ENCODE data around the gene RPS6KB1. TPM values are rescaled to one million over a fixed set of nuclear protein-coding genes. Genes with fewer than 3 reads are reported as not detected.

RPS6KB1 gene
- total and polyA plus RNA-seq, 8 donors, result 26.4 to 55.6 (median 43.0) TPM

- no peaks in the 10 kb centered on the region for H3K27me3 ChIP-seq
- no peaks in the 10 kb centered on the region for H3K9me3 ChIP-seq
- intact Hi-C loops (cut with DNase I), result no loop called here
- H3K27ac ChIP-seq, result no peak overlapping the region
- peaks cover 0 to 43% of the 10 kb centered on the region in 2 donors for H3K36me3 ChIP-seq
- H3K4me1 ChIP-seq, result peaks cover 6 to 13% of the 10 kb centered on the region in 2 donors
- ATAC-seq (no peak), DNase-seq (no peak)
- no peak overlapping the region for H3K4me3 ChIP-seq
- TF ChIP-seq, protein P1, sequence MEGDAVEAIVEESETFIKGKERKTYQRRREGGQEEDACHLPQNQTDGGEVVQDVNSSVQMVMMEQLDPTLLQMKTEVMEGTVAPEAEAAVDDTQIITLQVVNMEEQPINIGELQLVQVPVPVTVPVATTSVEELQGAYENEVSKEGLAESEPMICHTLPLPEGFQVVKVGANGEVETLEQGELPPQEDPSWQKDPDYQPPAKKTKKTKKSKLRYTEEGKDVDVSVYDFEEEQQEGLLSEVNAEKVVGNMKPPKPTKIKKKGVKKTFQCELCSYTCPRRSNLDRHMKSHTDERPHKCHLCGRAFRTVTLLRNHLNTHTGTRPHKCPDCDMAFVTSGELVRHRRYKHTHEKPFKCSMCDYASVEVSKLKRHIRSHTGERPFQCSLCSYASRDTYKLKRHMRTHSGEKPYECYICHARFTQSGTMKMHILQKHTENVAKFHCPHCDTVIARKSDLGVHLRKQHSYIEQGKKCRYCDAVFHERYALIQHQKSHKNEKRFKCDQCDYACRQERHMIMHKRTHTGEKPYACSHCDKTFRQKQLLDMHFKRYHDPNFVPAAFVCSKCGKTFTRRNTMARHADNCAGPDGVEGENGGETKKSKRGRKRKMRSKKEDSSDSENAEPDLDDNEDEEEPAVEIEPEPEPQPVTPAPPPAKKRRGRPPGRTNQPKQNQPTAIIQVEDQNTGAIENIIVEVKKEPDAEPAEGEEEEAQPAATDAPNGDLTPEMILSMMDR (IDR thresholded peaks at IDR 0.05), result no peak
Measured at GRCh38 chr17:59888145-59888750, 4.7 kb upstream of the RPS6KB1 start.

DNA sequence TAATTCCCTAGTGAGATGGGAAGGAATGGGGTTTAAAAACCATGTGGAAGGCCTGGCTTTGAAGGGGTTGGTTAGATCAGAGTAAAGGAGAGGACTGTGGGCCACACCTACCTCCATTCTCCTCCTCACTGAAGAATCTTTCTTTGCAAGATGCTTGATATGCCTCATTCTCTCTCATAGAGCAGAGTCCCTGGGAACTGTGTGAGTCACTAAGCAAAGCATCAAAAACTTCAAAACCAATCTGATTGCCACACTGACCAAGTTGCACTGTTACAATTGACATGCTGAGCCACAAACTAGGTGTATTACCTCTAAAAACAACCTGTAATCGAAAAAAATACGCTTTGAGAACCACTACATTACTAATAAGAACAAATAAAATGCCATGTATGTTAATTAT is 2.2 kb upstream of the RPS6KB1 start:
- intact Hi-C loops (cut with DNase I), result no loop called here
- no peak for ATAC-seq

DNA sequence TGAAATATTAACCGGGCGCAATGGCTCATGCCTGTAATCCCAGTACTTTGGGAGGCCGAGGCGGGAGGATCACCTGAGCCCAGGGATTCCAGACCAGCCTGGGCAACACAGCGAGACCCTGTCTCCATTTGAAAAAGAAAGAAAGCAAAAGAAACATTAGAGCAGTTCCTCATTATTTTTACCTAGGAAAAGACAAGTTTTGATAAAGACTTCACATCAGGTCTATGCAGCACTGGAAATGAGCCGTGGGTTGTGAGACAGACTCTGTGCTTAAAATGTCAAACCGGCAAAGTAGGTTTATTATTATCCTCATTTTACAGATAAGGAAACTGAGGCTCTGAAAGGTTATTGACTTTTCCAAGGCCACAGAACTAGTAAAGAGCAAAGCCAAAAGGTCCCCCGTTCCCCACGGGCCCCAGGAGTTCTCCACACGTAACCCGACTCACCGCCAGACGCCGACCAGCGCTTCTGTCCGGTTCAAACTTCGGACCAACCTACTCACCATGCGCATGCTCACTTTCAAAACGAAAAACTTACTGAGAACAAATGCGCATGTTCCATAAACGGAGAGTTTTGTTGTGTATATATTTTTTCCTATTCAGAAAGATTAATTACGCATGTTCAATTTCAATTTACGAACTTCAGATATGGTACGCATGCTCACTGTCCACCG is 534 bp upstream of the RPS6KB1 start:
- Histone ChIP-seq H3K4me1 (peaks cover 15 to 49% of the 10 kb centered on the region in 2 donors), H3K27ac (peak overlapping the region; percentile 72 to 86), H3K4me3 (peak overlapping the region; percentile 48 to 89), H3K9me3 (no peaks in the 10 kb centered on the region), H3K36me3 (peaks cover 0 to 22% of the 10 kb centered on the region in 2 donors), H3K27me3 (no peaks in the 10 kb centered on the region)
- TF ChIP-seq, protein P1 (IDR thresholded peaks at IDR 0.05), result peak in 1 of 2 donors; percentile 22
- DNase-seq (peak in 2 of 4 donors; percentile 31 to 84), ATAC-seq (peak; percentile 75)
- intact Hi-C loops (cut with DNase I), result no loop called here

More for the DNA sequence above, 2.2 kb upstream of the RPS6KB1 start:
- no peak for DNase-seq
- no peak overlapping the region for H3K27ac ChIP-seq
- H3K36me3 ChIP-seq, result peaks cover 0 to 20% of the 10 kb centered on the region in 2 donors
- no peaks in the 10 kb centered on the region for H3K27me3 ChIP-seq
- H3K4me1 ChIP-seq, result peaks cover 15 to 32% of the 10 kb centered on the region in 2 donors
- TF ChIP-seq, protein P1 (IDR thresholded peaks at IDR 0.05), result no peak
- no peak overlapping the region for H3K4me3 ChIP-seq
- no peaks in the 10 kb centered on the region for H3K9me3 ChIP-seq

- Histone ChIP-seq H3K4me3 (peak overlapping the region; percentile 89 to 98), H3K36me3 (peaks cover 0 to 12% of the 10 kb centered on the region in 2 donors), H3K4me1 (peaks cover 15 to 52% of the 10 kb centered on the region in 2 donors), H3K27me3 (no peaks in the 10 kb centered on the region), H3K27ac (peak overlapping the region; percentile 85 to 86), H3K9me3 (no peaks in the 10 kb centered on the region)
- ATAC-seq, result peak; percentile 21
- peak in 1 of 4 donors; percentile 36 for DNase-seq
- TF ChIP-seq, protein P1 (IDR thresholded peaks at IDR 0.05), result no peak
- intact Hi-C loops (cut with DNase I), result no loop called here
Measured at GRCh38 chr17:59893676-59894100, 767 bp downstream of the RPS6KB1 start.

- peaks cover 0 to 5% of the 10 kb centered on the region in 2 donors for H3K36me3 ChIP-seq
- peaks cover 8 to 48% of the 10 kb centered on the region in 2 donors for H3K4me1 ChIP-seq
- H3K27ac ChIP-seq, result no peak overlapping the region
- H3K4me3 ChIP-seq, result no peak overlapping the region
- TF ChIP-seq, protein P1 (IDR thresholded peaks at IDR 0.05), result no peak
- no peak for DNase-seq
- ATAC-seq, result no peak
- H3K9me3 ChIP-seq, result no peaks in the 10 kb centered on the region
- H3K27me3 ChIP-seq, result no peaks in the 10 kb centered on the region
- intact Hi-C loops (cut with DNase I), result no loop called here
Measured at GRCh38 chr17:59897090-59897489, 4.2 kb downstream of the RPS6KB1 start.
